H1 (cell line): Measurements from ENCODE around the gene REEP2. TPM values are rescaled to one million over a fixed set of nuclear protein-coding genes. Genes with fewer than 3 reads are reported as not detected.

Source experiments
- CHD7 ChIP-seq: fragments of 300-600 bp; sonication (generic); IDR thresholded peaks from 2 replicates; pipeline ENCODE4 v1.7.1; 2012; ENCODE audit warnings: low read length, moderate library complexity, mild to moderate bottlenecking, inconsistent platforms; ENCODE audit not compliant: insufficient replicate concordance
- E2F6 ChIP-seq: IDR thresholded peaks from 2 replicates; pipeline ENCODE4 v1.6.1; 2012; ENCODE audit warnings: inconsistent platforms
- KDM4A ChIP-seq: IDR thresholded peaks from one replicate; pipeline ENCODE4 v1.7.1; 2012; ENCODE audit warnings: low read depth, mild to moderate bottlenecking, moderate library complexity, low read length, inconsistent platforms; ENCODE audit not compliant: severe bottlenecking
- TCF12 ChIP-seq: IDR thresholded peaks from 2 replicates; pipeline ENCODE4 v1.6.1; 2011; ENCODE audit warnings: low read depth, mild to moderate bottlenecking, low read length
- ZNF274 ChIP-seq: IDR thresholded peaks from 2 replicates; pipeline ENCODE4 v1.7.0; 2012; ENCODE audit warnings: low read length, borderline replicate concordance; ENCODE audit errors: extremely low read depth
- polyA plus RNA-seq, 7 experiments: library from polyadenylated mRNA; depleted of rRNA in 3 of 7; stranded (reverse) in 5 of 7; unstranded in 2 of 7; fragments of >200 nt in 5 of 7; fragments of 200-250 nt in 2 of 7; gene quantifications; 1 replicate in 5 of 7; 2 replicates in 1 of 7; 4 replicates in 1 of 7; pipeline versions ENCODE4 v1.2.1 to v1.2.3, GENCODE V29; 2011 to 2013; ENCODE audit warnings: missing spikeins in 2 of 7, mixed read lengths in 2 of 7
- total RNA-seq: library from RNA; stranded (reverse); fragmentation: NEBNext Ultra II Directional; extraction: Animal tissue kit (Norgen Biotek cat#: 25700); gene quantifications from 2 replicates; pipeline ENCODE4 v1.2.1, GENCODE V29; 2021

Gene REEP2
- total and polyA plus RNA-seq, 2 of the 8 experiments (the other 6 are each of a cell fraction or from before 2014, with no cell fraction given) = 26.5 to 40.2 TPM

GRCh38 chr5:138491669-138492559 lies 53.1 kb downstream of the REEP2 start (continued):
- TF ChIP-seq E2F6 (peak; percentile 85), KDM4A (peak; percentile 66), ZNF274 (no peak), CHD7 (no peak), TCF12 (no peak)
